GM19240 (cell line): Measurements from ENCODE around the gene HAGHL.
"Not testable (repeated sequence)": the region's sequence is repeated elsewhere in the genome, so short reads cannot be mapped to it uniquely, and the experiment has no call there.

Experiments used
- DNase-seq: peaks from one replicate; pipeline ENCODE4 v3.0.0; 2011; ENCODE audit warnings: low spot score; ENCODE audit not compliant: insufficient read length

Gene HAGHL

GRCh38 chr16:687499-687898, 39.4 kb upstream of the HAGHL start:
- DNase-seq, result no peak

- DNase-seq, result no peak
These were observed 37.6 kb upstream of the HAGHL start for GRCh38 chr16:689175-689897.

- DNase-seq, result not testable (repeated sequence)
These were observed 35.7 kb upstream of the HAGHL start for GRCh38 chr16:691242-691641.

- no peak for DNase-seq
These were observed 34.4 kb upstream of the HAGHL start for GRCh38 chr16:692356-693108.

GRCh38 chr16:693364-693763, 33.5 kb upstream of the HAGHL start:
- DNase-seq, result no peak

GRCh38 chr16:693766-694165, 33.1 kb upstream of the HAGHL start:
- DNase-seq, result no peak

- DNase-seq, result no peak
These were observed 32.6 kb upstream of the HAGHL start for GRCh38 chr16:694187-694862.

GRCh38 chr16:694863-695354, 32.0 kb upstream of the HAGHL start:
- DNase-seq, result no peak

- DNase-seq, result no peak
These were observed 31.4 kb upstream of the HAGHL start for GRCh38 chr16:695355-696089.

GRCh38 chr16:698911-699671, 27.8 kb upstream of the HAGHL start:
- DNase-seq, result no peak

GRCh38 chr16:700684-701584, 26.0 kb upstream of the HAGHL start:
- DNase-seq, result no peak

GRCh38 chr16:702341-702740, 24.6 kb upstream of the HAGHL start:
- DNase-seq, result no peak

GRCh38 chr16:703406-703805, 23.5 kb upstream of the HAGHL start:
- DNase-seq, result no peak

GRCh38 chr16:704047-704446, 22.9 kb upstream of the HAGHL start:
- no peak for DNase-seq

GRCh38 chr16:704552-705380, 22.1 kb upstream of the HAGHL start:
- DNase-seq, result no peak

- no peak for DNase-seq
These were observed 21.3 kb upstream of the HAGHL start, which contains the start of gene FBXL16 for GRCh38 chr16:705431-706188. Gene FBXL16, minus strand, starts transcription at chr16:705801. Its CDS starts 8,396 bp downstream, at chr16:697405.

GRCh38 chr16:706189-707061, 20.5 kb upstream of the HAGHL start:
- DNase-seq, result no peak
